ENCODE results near the gene NTSR2. TPM values are rescaled to one million over a fixed set of nuclear protein-coding genes. Genes with fewer than 3 reads are reported as not detected.

NTSR2 gene
- not detected in 2 replicates for total RNA-seq

GRCh38 chr2:11669454-11670291 lies at the start of gene NTSR2:
NTSR2 (minus strand) TSS chr2:11670195; CDS start chr2:11670129, 66 bp downstream.

Other genes starting within 250 kb of the NTSR2 start
- gene E2F6, start 204.0 kb downstream of the NTSR2 start, total RNA-seq, result 6.9 and 8.8 TPM in 2 replicates
- gene GREB1, start 136.2 kb downstream of the NTSR2 start, total RNA-seq, result 0.31 and 1.0 TPM in 2 replicates
- gene LPIN1, start 76.4 kb upstream of the NTSR2 start, total RNA-seq, result 44.2 and 49.7 TPM in 2 replicates